AG10803 (cell line): Measurements from ENCODE around the gene SPRN.
"Not testable (repeated sequence)": the region's sequence is repeated elsewhere in the genome, so short reads cannot be mapped to it uniquely, and the experiment has no call there.

Experiments used
- DNase-seq: peaks from one replicate; pipeline ENCODE4 v3.0.0; 2010; ENCODE audit warnings: low read depth
- H3K4me3 ChIP-seq: 2 replicates; pipeline ENCODE4 v1.5.1; 2011; ENCODE audit warnings: mild to moderate bottlenecking, low read length, control low read depth
- CTCF ChIP-seq: conservative IDR thresholded peaks from 2 replicates; pipeline ENCODE4 v1.5.1; 2011; ENCODE audit warnings: mild to moderate bottlenecking, low read length, control low read depth, inconsistent platforms

SPRN gene

GRCh38 chr10:133390597-133391248, 33.7 kb downstream of the SPRN start:
- DNase-seq: no peak
- H3K4me3 ChIP-seq: no peak overlapping the region
- TF ChIP-seq CTCF: no peak

- no peak for TF ChIP-seq CTCF
- no peak for DNase-seq
- H3K4me3 ChIP-seq: no peak overlapping the region
These were observed 35.2 kb downstream of the SPRN start for GRCh38 chr10:133388973-133389818.

- DNase-seq: no peak
- TF ChIP-seq CTCF: no peak
- H3K4me3 ChIP-seq: no peak overlapping the region
These were observed 36.0 kb downstream of the SPRN start for GRCh38 chr10:133388236-133388972.

GRCh38 chr10:133386951-133387350, 37.5 kb downstream of the SPRN start:
- not testable (repeated sequence) for DNase-seq, H3K4me3 ChIP-seq

GRCh38 chr10:133385214-133385613, 39.2 kb downstream of the SPRN start:
- no peak for TF ChIP-seq CTCF
- no peak overlapping the region for H3K4me3 ChIP-seq
- DNase-seq: no peak

- DNase-seq: no peak
- no peak for TF ChIP-seq CTCF
- H3K4me3 ChIP-seq: no peak overlapping the region
These were observed 40.4 kb downstream of the SPRN start for GRCh38 chr10:133384071-133384470.

- H3K4me3 ChIP-seq: no peak overlapping the region
- DNase-seq: no peak
- no peak for TF ChIP-seq CTCF
These were observed 40.9 kb downstream of the SPRN start for GRCh38 chr10:133383551-133383950.
